ENCODE measurements around the gene DOC2B.
"Not testable (repeated sequence)": the region's sequence is repeated elsewhere in the genome, so short reads cannot be mapped to it uniquely, and the experiment has no call there.

Gene DOC2B

GRCh38 chr17:142876-143784 is 38.3 kb downstream of the DOC2B start:
- DNase-seq, result no peak

- peak; percentile 34 to 64 (median 46) for DNase-seq
These were observed 39.3 kb downstream of the DOC2B start for GRCh38 chr17:142102-142661.

GRCh38 chr17:139401-140205 is 41.8 kb downstream of the DOC2B start:
- DNase-seq, result not testable (repeated sequence)

GRCh38 chr17:137166-137807 is 44.2 kb downstream of the DOC2B start, which contains the start of gene SCGB1C2:
SCGB1C2 (plus strand) TSS chr17:137569; CDS start chr17:137591, 22 bp downstream.
- not testable (repeated sequence) for DNase-seq

GRCh38 chr17:136531-136930 is 44.9 kb downstream of the DOC2B start:
- DNase-seq, result not testable (repeated sequence)

- not testable (repeated sequence) for DNase-seq
These were observed 45.6 kb downstream of the DOC2B start for GRCh38 chr17:135895-136294.

GRCh38 chr17:135022-135421 is 46.4 kb downstream of the DOC2B start:
- DNase-seq, result not testable (repeated sequence)

- not testable (repeated sequence) for DNase-seq
These were observed 47.1 kb downstream of the DOC2B start for GRCh38 chr17:134332-134785.

GRCh38 chr17:133932-134331 is 47.5 kb downstream of the DOC2B start:
- DNase-seq, result not testable (repeated sequence)

- peak in 1 of 3 donors; percentile 75 for DNase-seq
These were observed 63.0 kb downstream of the DOC2B start for GRCh38 chr17:118339-118917.

GRCh38 chr17:113111-113510 is 68.3 kb downstream of the DOC2B start:
- peak; percentile 8 to 26 (median 18) for DNase-seq
